DLD1 (cell line): ENCODE measurements around the gene VAMP2.

Experiments used
- in situ Hi-C: cut with HindIII; loops from 2 replicates; pipeline ENCODE4 v1.10.0; 2017; ENCODE audit warnings: low sequenced_read_pairs

Gene VAMP2

DNA sequence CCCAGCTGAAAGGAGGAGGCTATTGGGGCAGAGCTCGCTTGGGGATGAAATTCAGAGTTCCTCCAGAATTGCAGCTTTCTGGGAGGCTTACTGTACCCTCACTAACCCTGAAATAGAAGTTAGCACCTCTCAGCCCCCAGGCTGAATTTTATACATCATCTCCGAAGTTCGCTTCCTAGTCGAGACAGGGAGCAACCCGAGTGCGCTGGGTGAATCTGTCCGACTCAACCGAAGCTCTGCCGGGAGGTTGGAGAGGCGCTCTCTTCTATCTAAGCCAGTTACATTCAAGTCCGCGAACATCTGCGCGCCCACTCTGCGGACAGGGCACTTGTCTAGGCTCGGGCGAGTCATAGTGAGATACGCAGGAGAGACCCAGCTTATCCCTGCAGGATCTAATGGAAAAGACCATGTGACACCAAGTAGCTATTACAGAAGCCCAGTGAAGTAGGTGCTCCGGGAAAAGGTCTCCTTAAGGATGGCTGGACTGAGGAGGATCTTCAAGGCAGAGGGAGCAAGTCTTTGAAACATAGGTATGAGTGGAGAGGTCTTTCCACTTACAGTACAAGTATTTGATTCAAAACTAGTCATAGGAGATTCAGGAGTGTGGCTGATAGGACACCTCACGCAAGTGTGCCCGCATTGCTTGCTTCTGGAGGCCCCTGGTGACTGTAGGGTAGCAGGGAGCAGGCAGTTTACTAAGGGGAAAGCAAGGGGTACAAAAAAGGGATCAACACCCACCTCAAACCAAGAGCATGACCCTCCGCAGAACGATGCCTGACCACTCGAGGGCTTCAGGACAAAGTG lies 38.2 kb downstream of the VAMP2 start:
- in situ Hi-C loops: loop anchor here (25.0 kb wide), 1 partner anchor 188 kb away; the partner anchor contains the start of gene ARHGEF15

DNA sequence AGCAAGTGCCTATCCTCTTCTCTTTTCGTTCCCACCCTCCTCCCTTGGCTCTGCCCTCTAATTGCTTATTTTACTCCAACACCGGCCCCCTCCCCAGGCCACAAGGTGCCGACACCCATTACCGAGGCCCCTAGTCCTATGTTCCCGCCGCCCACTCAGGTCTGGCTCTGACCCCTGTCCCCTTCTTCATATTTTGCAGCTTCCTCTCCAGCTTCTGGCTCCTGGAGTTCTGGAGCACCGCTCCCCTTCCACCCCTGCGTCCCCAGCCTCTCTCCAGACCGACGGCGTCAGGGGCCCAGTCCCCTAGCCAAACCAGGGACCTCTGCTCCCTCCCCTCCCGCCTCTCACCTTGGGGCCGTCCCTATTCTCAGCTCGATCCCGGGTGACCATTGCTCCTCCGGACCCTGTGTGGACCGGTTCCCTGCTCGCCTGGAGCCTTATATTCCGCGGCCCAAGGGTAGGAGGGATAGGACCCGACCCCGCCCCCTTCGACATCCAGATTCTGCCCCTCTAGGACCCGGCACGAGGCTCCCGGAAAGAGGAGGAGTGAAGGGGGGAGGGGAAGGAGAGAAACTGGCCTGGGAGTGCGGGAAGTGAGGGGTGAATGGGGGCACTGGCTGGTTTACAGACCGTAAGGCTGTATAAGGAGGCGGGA lies 38.9 kb downstream of the VAMP2 start, which contains the start of gene HES7:
Gene HES7 (minus strand): TSS at position 412 of the 655 bp plus-strand sequence. CDS start 22 bp downstream, at position 390.
- in situ Hi-C loops: loop anchor here (25.0 kb wide), 1 partner anchor 188 kb away; the partner anchor contains the start of gene ARHGEF15

DNA sequence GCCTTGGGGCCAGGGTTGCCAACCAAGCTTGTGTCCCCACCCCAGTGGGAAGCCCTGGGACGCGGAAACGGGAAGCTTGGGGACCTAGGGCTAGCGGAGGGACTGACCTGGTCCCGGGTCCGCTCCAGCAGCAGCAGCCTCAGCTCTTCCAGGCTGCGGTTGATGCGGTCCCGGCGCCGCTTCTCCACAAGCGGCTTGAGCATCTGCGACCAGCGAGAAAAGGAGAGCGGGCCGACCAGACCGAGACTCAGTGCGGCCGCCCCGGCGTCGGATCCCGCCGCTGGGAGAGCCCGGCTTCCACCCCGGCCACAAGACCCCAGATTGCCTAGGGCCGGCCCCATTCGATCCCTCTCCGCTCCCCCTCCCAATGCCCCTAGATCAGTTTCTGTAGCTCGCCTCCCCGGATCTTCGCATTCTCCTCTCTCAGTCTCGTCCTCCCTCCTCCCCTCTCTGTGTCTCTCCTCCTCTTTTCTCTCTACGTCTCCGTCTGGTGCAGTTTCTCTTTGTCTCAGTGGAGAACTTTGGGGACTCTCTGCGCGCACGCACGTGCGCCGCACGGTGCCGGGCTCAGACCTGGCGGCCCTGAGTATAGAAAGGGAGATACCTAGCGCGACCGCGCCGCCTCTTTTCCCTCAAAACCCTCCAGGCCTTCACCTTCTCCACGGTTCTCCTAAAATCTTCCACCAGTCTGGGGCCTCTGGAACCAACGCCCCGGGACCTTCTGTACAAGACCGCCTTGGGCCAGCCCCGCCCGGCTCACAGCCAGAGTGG lies 39.6 kb downstream of the VAMP2 start:
- in situ Hi-C loops: loop anchor here (25.0 kb wide), 1 partner anchor 189 kb away; the partner anchor contains the start of gene ARHGEF15

DNA sequence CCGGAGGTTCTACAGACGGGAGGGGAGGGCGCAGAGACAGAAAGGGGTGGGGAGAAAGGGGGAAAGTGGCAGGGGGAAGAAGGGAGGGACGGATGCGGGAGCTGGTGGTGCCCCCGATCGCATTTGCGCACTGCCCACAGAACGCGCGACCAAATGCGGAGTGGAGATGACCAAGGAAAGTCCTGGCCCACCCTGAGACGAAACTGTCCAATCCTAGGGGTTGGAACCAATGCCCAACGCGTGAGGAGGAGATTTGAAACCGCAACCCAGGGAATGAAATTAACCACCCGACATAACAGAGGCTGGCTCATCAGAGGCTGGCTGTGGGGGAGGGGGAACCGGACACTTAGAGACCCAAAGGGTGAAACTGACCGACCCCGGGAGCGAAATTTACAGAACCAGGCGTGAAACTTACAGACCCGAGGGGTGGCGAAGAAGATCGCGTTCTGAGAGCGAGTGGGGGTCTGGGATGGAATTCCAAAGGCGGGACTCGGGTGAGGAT lies 40.3 kb downstream of the VAMP2 start:
- in situ Hi-C loops: loop anchor here (25.0 kb wide), 1 partner anchor 190 kb away; the partner anchor contains the start of gene ARHGEF15

DNA sequence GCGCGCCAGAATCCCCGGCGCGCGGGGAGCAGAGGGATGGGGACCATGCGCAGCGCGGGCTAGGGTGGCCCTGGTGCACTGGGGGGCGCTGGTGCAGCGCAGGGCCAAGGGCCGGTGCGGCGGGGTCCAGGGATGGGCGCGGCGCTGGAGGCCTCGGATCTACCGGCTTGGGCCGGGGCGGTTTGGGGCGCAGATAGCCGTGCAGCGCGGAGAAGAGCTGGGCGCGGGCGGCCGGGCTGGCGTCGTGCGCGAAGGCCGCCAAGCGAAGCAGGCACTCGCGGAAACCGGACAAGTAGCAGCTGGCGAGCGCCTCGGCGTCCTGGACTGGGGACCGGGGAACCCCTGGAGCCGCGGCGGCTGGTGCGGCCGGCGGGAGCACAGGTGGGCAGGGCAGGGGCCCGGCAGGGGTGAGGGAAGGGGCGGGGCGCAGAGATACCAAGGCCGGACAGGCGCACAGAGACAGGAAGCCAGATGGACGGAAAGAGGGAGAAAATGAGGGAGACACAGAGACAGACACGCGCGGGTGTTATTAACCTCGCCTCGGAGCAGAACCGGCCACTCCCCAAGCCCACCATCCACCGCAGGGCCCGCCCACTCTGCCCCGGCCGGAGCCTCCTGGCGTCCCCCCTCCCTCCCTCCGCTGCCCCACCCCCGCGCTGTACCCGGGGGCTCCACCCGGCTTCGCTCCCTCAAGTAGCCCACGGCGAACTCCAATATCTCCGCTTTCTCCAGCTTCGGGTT lies 40.9 kb downstream of the VAMP2 start:
- in situ Hi-C loops: loop anchor here (25.0 kb wide), 1 partner anchor 190 kb away; the partner anchor contains the start of gene ARHGEF15

DNA sequence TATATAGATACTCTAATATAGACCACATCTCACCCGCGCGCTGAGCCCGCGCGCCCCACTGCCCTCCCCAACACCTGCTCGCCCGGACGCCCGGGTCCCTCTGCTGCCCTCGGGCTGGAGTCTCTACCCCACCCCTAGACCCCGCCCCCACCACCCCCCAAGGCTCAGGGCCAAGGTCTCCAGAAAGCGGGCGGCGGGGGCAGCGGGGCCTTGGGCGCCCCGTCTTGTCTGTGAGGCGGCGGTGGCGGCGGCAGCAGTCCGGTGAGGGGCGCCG lies 41.4 kb downstream of the VAMP2 start:
- in situ Hi-C loops: loop anchor here (25.0 kb wide), 1 partner anchor 191 kb away; the partner anchor contains the start of gene ARHGEF15

DNA sequence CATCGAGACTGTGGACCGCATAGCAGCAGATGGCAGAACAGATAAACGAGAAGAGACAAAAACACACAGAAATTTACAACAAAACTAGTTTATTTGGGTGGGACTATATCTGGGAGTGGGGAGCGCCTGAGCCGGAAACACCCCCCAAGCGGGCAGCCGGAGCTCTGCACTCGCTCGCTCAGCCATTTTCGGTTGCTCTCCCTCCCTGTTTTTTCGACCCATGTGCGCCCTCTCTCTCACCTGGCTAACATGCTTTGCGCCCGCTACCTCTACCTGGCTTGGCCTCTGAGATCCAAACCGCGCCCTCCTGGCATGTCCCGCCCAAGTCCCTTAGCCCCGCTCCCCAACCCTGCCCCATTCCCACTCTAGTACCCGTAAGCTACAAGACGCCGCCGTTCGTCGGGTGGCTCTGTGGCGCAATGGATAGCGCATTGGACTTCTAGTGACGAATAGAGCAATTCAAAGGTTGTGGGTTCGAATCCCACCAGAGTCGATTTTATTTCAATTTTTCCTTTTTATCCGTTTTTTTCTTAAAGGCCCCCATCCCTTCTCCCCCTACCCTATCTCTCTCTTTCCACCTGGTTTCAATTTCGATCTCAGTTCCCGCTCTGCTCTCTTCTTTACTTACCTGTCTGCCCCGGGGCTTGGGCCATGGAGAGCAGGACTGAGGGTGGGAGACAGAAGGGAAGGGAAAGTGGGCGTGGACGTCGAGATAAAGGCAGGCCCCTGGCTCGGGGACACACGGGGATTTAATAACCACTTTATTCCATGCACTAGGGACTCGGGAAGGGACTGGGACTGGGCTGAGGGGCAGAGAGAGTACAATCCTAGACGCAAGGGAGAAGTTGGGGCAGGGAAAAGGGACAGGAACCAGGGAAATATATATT lies 42.0 kb downstream of the VAMP2 start:
- in situ Hi-C loops: loop anchor here (25.0 kb wide), 1 partner anchor 192 kb away; the partner anchor contains the start of gene ARHGEF15

DNA sequence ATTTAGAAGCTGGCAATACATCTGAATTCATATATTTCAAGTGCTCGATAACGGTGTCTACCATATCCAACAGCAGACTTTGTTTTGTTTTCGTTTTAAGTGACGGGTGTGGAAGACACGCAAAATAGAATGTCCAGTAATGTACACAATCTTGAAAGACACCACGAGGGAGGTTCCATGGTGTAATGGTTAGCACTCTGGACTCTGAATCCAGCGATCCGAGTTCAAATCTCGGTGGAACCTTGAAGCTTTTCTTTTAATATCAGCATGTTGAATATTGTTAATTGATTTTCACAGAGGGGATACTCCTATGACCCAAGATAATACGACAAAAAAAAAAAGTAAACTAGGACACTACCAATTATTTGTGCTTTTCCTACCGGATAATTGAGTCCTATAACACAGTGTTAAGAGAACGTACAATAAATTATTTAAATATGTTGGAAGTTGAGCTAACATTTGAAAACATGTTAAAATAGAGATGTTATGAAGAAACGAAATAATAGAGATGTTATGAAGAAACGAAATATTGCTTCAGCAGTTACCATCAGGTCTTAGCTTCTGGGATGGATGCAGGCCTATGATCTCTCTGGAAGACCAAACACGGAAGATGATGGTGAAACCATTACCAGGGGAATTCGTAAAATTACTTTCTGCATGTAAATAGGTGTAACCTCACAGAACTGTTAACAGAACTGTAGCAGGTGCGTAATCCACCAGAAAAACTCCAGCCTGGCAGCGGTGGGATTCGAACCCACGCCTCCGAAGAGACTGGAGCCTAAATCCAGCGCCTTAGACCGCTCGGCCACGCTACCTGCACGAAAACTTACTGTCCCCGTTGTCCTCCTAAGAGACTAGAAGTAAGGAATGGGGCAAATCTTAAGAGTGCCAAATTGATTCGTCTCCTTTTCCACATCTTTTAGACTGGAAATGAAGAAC lies 42.9 kb downstream of the VAMP2 start:
- in situ Hi-C loops: loop anchor here (25.0 kb wide), 1 partner anchor 192 kb away; the partner anchor contains the start of gene ARHGEF15

DNA sequence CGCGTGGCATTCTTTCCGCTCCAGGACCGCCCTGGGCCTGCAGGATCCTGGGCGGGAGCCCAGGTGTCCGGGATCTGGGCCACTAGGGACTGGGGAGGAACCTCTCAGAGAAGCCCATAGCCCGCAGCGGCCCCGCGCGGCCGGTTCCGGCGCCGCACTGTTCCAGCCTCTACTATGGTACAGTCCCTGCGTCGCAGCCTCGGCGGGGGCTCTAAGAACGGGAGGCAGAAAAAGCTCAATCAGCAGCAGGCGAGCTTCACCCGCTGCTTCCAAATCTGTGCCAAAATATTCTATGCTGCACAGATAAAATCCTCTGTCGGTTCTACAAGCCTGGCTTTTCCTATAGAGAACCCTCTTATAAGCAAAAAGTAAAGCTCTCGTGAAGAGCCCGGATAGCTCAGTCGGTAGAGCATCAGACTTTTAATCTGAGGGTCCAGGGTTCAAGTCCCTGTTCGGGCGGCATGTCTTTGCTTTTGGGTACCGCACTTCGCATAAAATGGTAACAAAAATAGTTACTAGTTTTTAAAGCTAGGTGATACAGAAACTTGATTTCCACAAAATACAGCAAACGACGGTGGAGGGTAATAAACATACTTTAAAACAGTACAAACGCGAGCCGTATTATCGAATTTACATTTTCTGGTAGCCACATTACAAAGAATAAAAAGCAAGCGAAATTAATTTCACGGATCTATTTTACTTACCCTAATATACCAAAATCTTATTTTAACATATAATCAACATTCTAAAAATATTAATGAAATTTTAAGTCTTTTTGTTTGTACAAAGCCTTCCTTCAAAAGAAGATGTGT lies 43.8 kb downstream of the VAMP2 start:
- in situ Hi-C loops: loop anchor here (25.0 kb wide), 1 partner anchor 193 kb away; the partner anchor contains the start of gene ARHGEF15

DNA sequence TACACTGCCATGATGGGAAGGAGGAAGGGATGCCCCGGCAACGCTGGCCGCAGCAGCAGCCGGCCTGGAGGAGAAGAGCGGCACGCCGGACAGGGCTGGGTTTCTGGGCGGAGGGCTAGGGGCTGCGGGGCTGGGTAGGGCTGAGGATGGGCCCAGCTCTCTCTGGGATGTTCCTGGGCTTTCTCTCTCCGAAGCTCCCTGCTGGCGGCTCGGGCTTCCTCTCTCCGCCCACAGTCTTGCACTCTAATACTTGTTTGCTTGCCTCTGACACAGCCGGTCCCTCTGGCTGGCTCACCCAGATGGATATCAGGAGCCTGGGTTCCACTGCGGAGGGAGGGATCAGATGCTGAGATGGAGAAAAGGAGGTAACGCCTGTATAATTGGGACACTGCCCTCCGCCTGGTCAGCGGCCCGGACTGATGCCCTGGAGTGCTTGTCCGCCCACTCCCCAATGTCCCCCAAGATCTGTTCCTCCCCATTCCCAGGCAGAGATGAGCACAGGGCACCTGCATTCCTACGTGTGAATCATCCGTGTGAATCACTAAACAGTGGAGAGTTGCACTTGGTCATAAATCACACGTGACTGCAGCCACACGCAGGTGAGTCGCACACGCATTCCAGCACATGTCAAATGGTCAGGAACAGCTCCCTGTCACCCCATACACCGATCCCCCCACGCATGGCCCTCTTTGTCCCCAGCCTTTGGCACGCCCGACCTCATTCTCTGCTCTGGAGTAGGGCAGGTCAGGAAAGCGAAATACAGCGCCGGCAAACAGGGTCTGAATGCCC lies 44.6 kb downstream of the VAMP2 start, which contains the start of gene ALOXE3:
Gene ALOXE3 (minus strand): TSS at position 535 of the 789 bp plus-strand sequence. CDS start 524 bp downstream, at position 11.
- in situ Hi-C loops: loop anchor here (25.0 kb wide), 1 partner anchor 194 kb away; the partner anchor contains the start of gene ARHGEF15

DNA sequence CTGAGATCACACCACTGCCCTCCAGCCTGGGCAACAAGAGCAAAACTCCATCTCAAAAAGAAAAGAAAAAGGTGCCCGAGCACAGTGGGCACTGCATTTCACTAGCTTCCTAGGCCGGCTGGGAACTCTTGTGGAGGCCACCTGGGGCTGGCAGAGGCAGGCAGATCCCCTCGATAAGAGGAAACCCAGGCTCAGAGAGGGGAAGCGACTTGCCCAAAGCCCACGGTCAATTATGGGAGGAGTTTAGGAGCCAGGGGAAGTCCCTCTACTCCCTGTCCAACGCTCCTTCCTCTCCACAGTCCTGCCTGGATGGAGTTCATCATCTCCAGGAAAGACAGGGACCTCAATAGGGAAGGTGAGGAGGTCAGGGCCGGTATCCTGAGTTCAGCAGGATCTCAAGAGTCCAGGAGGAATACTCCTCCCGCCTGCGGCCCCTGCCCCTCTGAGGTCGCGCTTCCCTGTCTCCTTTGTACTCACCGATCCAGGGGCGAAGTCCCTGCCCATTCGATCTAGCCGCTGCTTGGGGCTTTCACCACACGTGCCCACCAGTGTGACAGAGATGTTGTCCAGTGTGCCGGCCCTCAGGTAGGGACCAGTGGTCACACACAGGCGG lies 45.3 kb downstream of the VAMP2 start:
- in situ Hi-C loops: loop anchor here (25.0 kb wide), 1 partner anchor 195 kb away; the partner anchor contains the start of gene ARHGEF15

DNA sequence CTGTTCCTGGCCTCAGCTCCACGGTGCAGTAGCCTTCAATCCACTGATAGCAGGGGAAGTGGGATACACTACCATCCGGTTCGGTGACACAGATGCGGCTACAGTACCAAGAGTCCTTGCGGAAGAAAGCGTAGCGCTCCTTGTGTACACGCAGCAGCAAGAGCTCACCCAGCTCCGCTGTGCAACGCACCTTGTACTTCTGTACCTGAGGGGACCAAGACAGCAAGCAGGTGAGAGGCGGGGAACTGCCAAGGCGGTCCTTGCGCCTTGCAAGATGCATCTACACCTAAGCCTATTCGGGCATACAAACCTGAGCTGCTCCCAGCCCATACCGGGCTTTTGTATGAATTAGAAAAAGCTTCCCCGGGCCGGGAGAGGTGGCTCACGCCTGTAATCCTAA lies 46.0 kb downstream of the VAMP2 start:
- in situ Hi-C loops: loop anchor here (25.0 kb wide), 1 partner anchor 196 kb away; the partner anchor contains the start of gene ARHGEF15

DNA sequence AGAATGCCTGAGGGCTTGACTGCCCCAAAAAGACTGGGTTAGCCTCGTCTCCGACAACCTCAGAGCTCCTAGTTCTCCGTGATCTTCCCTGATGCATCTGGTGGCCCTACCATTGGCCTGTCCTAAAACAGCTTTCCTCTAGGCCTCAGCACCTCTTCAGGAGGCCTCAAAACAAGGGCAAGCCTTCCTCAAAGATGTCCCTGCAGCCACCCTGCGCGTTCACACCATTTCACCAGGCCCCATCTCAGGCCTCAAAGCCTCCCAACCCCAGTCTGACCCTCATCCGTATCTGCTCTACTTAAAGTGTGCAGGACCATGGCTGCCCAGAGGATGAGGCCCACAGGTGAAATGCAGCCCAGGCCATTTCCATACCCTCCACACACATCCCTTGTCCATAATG lies 51.8 kb downstream of the VAMP2 start:
- in situ Hi-C loops: loop anchor here (25.0 kb wide), 1 partner anchor 201 kb away; the partner anchor contains the start of gene ARHGEF15

DNA sequence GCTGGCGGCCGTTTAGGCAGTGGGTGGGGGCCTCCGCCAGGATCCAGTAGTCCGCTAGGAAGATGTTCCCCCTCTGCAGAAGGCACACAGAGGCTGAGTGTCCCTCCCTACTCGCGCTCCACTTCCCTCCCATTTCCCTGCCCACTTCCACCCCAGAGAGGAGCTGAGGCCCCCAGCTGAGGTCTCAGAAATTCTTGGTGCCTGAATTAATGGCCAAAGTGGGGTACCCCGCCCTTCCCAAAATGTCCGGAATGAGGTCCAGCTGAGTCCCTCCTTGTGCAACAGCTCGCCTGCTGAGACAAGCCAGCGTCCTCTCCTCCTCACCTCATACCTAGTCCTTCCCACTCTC lies 52.3 kb downstream of the VAMP2 start:
- in situ Hi-C loops: loop anchor here (25.0 kb wide), 1 partner anchor 202 kb away; the partner anchor contains the start of gene ARHGEF15
